ENCODE measurements around the gene RBM18. TPM values are rescaled to one million over a fixed set of nuclear protein-coding genes. Genes with fewer than 3 reads are reported as not detected.
A peak's percentile ranks its signal among the peaks of the same experiment; 100 is the strongest.

The RBM18 gene
- total and polyA plus RNA-seq, 2 experiments from 2014 or later: 9.3 to 25.5 TPM

DNA sequence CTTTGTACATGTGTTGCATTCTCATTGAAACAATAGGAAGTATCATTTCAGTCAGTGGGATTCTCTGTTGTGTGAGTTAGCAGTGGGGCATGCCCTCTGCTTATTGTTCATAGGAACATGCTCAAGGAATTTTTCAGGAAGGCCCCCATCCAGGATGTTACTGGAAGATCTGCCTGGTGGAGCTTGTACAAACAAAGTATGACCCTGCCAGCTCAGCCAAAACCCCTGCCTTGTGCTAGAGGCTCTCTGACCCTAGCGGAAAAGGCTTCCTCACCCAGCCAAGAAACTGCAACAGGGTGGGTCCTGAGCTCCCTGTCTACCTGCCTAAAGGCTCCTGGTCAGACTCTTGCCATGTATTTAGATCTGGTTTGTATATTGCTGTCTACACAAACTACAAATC, 43.3 kb upstream of the RBM18 start:
- no peaks in the 10 kb centered on the region for H3K79me2 ChIP-seq (replicated peaks; ENCODE audit: insufficient read depth)
- no peak overlapping the region for H3K4me3 Mint-ChIP-seq
- no peaks in the 10 kb centered on the region for H3K27me3 Mint-ChIP-seq (ENCODE audit: insufficient read depth, low read depth, poor library complexity)
- H3K4me1 Mint-ChIP-seq: peaks cover 6% of the 10 kb centered on the region
- ATAC-seq (no peak), DNase-seq (ENCODE audit: low spot score) (no peak)
- no peaks in the 10 kb centered on the region for H3K27me3 ChIP-seq (ENCODE audit: insufficient read depth)
- no peak overlapping the region for H3K4me2 ChIP-seq
- H4K20me1 ChIP-seq (replicated peaks; ENCODE audit: insufficient read depth): no peaks in the 10 kb centered on the region; the same call in 1 of the 2 replicates
- TF ChIP-seq NANOG (IDR thresholded peaks at IDR 0.05; ENCODE audit: borderline replicate concordance) (no peak), CREB1 (CRISPR knock-in tag; IDR thresholded peaks at IDR 0.05; ENCODE audit: low read depth) (no peak), ZNF114 (CRISPR knock-in tag; IDR thresholded peaks at IDR 0.05) (no peak), POLR2AphosphoS5 (IDR thresholded peaks at IDR 0.05; ENCODE audit: low read depth) (no peak), EZH2 (IDR thresholded peaks at IDR 0.05; ENCODE audit: low read depth, unreplicated experiment) (no peak)
- TF ChIP-seq, protein P1, sequence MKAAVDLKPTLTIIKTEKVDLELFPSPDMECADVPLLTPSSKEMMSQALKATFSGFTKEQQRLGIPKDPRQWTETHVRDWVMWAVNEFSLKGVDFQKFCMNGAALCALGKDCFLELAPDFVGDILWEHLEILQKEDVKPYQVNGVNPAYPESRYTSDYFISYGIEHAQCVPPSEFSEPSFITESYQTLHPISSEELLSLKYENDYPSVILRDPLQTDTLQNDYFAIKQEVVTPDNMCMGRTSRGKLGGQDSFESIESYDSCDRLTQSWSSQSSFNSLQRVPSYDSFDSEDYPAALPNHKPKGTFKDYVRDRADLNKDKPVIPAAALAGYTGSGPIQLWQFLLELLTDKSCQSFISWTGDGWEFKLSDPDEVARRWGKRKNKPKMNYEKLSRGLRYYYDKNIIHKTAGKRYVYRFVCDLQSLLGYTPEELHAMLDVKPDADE (IDR thresholded peaks at IDR 0.05): no peak
- TF ChIP-seq, protein P2, sequence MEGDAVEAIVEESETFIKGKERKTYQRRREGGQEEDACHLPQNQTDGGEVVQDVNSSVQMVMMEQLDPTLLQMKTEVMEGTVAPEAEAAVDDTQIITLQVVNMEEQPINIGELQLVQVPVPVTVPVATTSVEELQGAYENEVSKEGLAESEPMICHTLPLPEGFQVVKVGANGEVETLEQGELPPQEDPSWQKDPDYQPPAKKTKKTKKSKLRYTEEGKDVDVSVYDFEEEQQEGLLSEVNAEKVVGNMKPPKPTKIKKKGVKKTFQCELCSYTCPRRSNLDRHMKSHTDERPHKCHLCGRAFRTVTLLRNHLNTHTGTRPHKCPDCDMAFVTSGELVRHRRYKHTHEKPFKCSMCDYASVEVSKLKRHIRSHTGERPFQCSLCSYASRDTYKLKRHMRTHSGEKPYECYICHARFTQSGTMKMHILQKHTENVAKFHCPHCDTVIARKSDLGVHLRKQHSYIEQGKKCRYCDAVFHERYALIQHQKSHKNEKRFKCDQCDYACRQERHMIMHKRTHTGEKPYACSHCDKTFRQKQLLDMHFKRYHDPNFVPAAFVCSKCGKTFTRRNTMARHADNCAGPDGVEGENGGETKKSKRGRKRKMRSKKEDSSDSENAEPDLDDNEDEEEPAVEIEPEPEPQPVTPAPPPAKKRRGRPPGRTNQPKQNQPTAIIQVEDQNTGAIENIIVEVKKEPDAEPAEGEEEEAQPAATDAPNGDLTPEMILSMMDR (conservative IDR thresholded peaks at IDR 0.05; ENCODE audit: low read depth in 2 of 2): no peak
- peaks cover 4% of the 10 kb centered on the region for H3K36me3 ChIP-seq (ENCODE audit: insufficient read depth)
- no peak overlapping the region for H3K4me3 ChIP-seq
- H3K9me3 Mint-ChIP-seq: no peaks in the 10 kb centered on the region
- no peak overlapping the region for H3K27ac Mint-ChIP-seq
- H3K4me1 ChIP-seq (ENCODE audit: insufficient read depth): no peaks in the 10 kb centered on the region
- H3F3A ChIP-seq (replicated peaks; ENCODE audit: low read depth): no peaks in the 10 kb centered on the region
- no peak overlapping the region for H2AFZ ChIP-seq
- H3K27ac ChIP-seq (ENCODE audit: low read depth): no peak overlapping the region; the same call in 1 of the 2 replicates
- no peaks in the 10 kb centered on the region for H3K9me2 ChIP-seq (ENCODE audit: insufficient read depth)
- H3K36me3 Mint-ChIP-seq (ENCODE audit: low read depth): peaks cover 8% of the 10 kb centered on the region

DNA sequence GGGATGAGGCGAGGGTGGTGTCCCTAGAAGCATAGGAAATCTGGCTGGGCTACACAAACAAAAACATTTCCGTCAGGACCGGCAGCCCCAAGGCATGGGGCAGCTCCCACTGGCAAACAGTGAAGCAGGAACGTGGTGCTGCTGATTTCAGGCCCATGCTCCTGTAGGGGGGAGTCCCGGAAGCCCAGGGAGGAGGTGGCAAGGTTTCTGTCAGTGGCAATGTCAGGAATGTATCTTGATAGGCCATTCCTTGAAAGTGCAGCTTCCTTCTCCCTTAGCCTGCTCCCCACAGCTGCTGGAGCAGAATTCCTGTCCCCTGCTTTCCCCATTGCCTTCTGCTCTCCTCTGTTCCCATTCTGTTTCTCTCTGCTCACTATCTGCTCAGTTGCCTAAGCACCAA, 42.4 kb upstream of the RBM18 start:
- DNase-seq (ENCODE audit: low spot score): peak; percentile 49
- Histone ChIP-seq H4K20me1 (replicated peaks; ENCODE audit: insufficient read depth) (no peaks in the 10 kb centered on the region; the same call in 1 of the 2 replicates), H3K9me2 (ENCODE audit: insufficient read depth) (no peaks in the 10 kb centered on the region), H3K27ac (ENCODE audit: low read depth) (no peak overlapping the region; the same call in 1 of the 2 replicates), H3F3A (replicated peaks; ENCODE audit: low read depth) (no peaks in the 10 kb centered on the region), H2AFZ (no peak overlapping the region), H3K79me2 (replicated peaks; ENCODE audit: insufficient read depth) (peaks cover 2% of the 10 kb centered on the region), H3K4me2 (no peak overlapping the region), H3K36me3 (ENCODE audit: insufficient read depth) (no peaks in the 10 kb centered on the region; the same call in 1 of the 2 replicates), H3K4me1 (ENCODE audit: insufficient read depth) (peaks cover 6% of the 10 kb centered on the region; the same call in 1 of the 2 replicates), H3K4me3 (no peak overlapping the region), H3K27me3 (ENCODE audit: insufficient read depth) (no peaks in the 10 kb centered on the region)
- Mint-ChIP-seq H3K4me1 (peaks cover 15% of the 10 kb centered on the region), H3K27me3 (ENCODE audit: insufficient read depth, low read depth, poor library complexity) (no peaks in the 10 kb centered on the region), H3K9me3 (no peaks in the 10 kb centered on the region), H3K4me3 (no peak overlapping the region), H3K27ac (no peak overlapping the region), H3K36me3 (ENCODE audit: low read depth) (peaks cover 5% of the 10 kb centered on the region; the same call in 1 of the 3 replicates)
- ATAC-seq: peak; percentile 39; the same call in 1 of the 3 replicates
- TF ChIP-seq NANOG (IDR thresholded peaks at IDR 0.05; ENCODE audit: borderline replicate concordance): no peak
- no peak for TF ChIP-seq POLR2AphosphoS5 (IDR thresholded peaks at IDR 0.05; ENCODE audit: low read depth)
- TF ChIP-seq, protein P3, sequence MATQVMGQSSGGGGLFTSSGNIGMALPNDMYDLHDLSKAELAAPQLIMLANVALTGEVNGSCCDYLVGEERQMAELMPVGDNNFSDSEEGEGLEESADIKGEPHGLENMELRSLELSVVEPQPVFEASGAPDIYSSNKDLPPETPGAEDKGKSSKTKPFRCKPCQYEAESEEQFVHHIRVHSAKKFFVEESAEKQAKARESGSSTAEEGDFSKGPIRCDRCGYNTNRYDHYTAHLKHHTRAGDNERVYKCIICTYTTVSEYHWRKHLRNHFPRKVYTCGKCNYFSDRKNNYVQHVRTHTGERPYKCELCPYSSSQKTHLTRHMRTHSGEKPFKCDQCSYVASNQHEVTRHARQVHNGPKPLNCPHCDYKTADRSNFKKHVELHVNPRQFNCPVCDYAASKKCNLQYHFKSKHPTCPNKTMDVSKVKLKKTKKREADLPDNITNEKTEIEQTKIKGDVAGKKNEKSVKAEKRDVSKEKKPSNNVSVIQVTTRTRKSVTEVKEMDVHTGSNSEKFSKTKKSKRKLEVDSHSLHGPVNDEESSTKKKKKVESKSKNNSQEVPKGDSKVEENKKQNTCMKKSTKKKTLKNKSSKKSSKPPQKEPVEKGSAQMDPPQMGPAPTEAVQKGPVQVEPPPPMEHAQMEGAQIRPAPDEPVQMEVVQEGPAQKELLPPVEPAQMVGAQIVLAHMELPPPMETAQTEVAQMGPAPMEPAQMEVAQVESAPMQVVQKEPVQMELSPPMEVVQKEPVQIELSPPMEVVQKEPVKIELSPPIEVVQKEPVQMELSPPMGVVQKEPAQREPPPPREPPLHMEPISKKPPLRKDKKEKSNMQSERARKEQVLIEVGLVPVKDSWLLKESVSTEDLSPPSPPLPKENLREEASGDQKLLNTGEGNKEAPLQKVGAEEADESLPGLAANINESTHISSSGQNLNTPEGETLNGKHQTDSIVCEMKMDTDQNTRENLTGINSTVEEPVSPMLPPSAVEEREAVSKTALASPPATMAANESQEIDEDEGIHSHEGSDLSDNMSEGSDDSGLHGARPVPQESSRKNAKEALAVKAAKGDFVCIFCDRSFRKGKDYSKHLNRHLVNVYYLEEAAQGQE (IDR thresholded peaks at IDR 0.05; ENCODE audit: unreplicated experiment): no peak
- TF ChIP-seq JUNB (IDR thresholded peaks at IDR 0.05; ENCODE audit: unreplicated experiment): no peak
- no peak for TF ChIP-seq STAT1 (IDR thresholded peaks at IDR 0.05; ENCODE audit: unreplicated experiment)
- no peak for TF ChIP-seq EZH2phosphoT487 (IDR thresholded peaks at IDR 0.05; ENCODE audit: unreplicated experiment)
- TF ChIP-seq, protein P1 (IDR thresholded peaks at IDR 0.05): no peak

Measured in GM23338 (cell line).